ENCODE data around the gene RTL3. TPM values are rescaled to one million over a fixed set of nuclear protein-coding genes. Genes with fewer than 3 reads are reported as not detected.

Gene RTL3
- total RNA-seq, 1 donor from 2014 or later, result not detected

GRCh38 chrX:78618987-78619386 lies 40.1 kb downstream of the RTL3 start:
- no peaks in the 10 kb centered on the region for H3K4me1 Mint-ChIP-seq (ENCODE audit: unreplicated experiment)
- H3K9me3 Mint-ChIP-seq, result no peaks in the 10 kb centered on the region
- no peaks in the 10 kb centered on the region for H3K27me3 Mint-ChIP-seq
- H3K36me3 Mint-ChIP-seq, result no peaks in the 10 kb centered on the region
- H3K27ac Mint-ChIP-seq, result no peak overlapping the region
- H3K4me3 Mint-ChIP-seq, result no peak overlapping the region
- TF ChIP-seq CTCF (conservative IDR thresholded peaks at IDR 0.05), result no peak
- DNase-seq (ENCODE audit: extremely low spot score, unreplicated experiment), result no peak

GRCh38 chrX:78614264-78614663 lies 44.9 kb downstream of the RTL3 start:
- no peak for DNase-seq (ENCODE audit: extremely low spot score, unreplicated experiment)
- TF ChIP-seq CTCF (conservative IDR thresholded peaks at IDR 0.05), result no peak
- Mint-ChIP-seq H3K27me3 (no peaks in the 10 kb centered on the region), H3K36me3 (no peaks in the 10 kb centered on the region), H3K9me3 (no peaks in the 10 kb centered on the region), H3K4me1 (ENCODE audit: unreplicated experiment) (no peaks in the 10 kb centered on the region), H3K27ac (no peak overlapping the region), H3K4me3 (no peak overlapping the region)

Other genes starting within 250 kb of the RTL3 start
- 5.3 TPM in 1 of 2 replicates, not detected in the other for gene LPAR4, start 88.4 kb upstream of the RTL3 start, total RNA-seq (ENCODE audit: low replicate concordance)